GM21786 (cell line): ENCODE measurements around the gene PDGFA.

Experiments used
- ATAC-seq: cut with Tn5 transposase; IDR thresholded peaks from one replicate; pipeline ENCODE4 v1.9.1; 2021; ENCODE audit not compliant: unreplicated experiment

Gene PDGFA

DNA sequence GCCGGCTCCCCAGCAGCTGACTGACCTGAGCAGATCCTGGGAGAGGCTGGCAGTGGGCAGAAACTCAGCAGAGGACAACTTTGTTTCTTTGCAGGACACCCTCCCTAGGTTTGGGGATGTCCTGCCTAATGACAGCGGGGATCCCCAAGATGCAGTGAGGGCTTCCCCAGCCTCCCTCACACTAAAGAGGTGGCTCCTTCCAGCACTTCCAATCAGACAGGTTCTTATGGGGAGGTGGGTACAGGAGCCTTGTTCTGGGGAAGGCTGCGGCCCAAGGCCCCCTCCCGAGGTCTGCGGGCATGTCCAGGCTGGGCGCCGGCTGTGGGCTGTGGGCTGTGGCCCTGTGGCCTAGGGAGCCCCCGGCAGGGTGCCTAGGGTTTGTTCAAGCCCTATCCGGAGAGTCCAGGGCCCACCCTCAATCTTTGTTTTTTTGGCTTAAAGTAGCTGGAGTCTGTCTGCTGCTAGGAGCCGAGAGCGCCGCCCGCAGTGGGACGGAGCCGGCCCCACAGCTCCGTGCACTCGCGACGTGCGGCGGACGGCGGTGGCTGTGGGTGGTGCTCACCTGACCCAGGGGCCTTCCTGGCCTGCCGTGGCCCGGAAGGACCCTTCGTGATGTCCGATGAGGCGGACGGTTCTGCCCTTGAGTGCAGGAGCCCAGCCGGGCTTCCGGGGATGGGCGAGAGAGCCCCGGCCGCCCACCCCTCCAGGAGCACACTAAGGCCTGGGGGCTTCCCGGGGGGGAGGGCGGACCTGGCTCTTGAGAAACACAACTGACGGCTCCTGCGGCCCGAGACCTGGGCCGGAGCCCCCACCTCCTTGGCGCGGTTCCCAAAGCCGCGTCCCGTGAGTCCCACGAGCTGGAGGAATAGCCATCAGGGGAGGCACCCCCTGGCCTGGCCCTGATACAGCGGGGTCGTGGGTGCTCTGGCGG lies 57.2 kb downstream of the PDGFA start:
- no peak for ATAC-seq

DNA sequence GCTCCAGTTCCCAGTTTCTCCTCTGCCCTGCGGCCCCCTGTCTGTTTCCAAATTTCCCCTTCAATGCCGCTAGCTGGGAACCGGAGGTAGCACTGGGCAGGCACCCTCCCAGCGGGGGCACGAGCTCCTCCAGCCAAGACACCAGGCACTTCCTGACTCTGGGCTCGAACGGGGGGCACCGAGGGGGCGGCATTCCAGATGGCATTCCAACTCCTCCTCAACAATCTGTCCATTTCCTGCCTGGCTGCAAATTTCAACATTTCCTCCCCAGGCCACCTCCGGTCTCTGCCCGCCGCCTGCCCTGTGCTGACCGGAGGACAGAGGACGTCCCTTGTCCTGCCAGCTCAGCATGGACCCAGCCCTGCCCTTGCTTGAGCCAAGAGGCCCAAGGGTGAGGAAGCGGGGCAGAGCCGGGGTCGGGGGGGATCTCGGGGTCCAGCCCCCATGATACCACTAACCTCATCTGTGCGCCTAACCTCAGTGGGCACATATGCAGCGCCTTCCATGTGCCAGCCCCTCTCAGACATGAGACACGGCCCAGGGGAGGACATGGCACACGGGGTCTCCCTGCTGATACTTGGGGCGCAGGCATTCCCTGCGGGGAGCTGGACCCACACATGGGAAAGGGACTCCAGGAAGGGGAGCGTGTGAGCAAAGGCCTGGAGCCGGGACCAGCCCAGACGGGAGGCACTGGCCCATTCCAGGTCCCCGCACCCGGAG lies 58.0 kb downstream of the PDGFA start:
- no peak for ATAC-seq

DNA sequence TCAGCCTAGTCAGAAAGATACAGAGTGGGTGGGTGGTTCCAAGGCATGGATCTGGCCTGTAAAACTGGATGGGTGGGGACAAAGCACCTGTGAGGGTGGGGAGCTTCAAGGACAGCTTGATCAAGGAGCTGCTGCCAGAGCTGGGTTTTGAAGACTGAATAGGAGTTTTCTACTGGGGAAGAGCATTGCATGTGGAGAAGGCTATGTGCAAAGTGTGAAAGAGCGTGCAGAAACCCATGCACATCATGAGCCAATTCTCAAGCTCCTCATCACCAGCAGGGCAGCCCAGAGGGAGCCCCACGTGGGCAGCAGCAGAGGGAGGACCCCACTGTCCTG lies 58.6 kb downstream of the PDGFA start:
- ATAC-seq, result no peak

DNA sequence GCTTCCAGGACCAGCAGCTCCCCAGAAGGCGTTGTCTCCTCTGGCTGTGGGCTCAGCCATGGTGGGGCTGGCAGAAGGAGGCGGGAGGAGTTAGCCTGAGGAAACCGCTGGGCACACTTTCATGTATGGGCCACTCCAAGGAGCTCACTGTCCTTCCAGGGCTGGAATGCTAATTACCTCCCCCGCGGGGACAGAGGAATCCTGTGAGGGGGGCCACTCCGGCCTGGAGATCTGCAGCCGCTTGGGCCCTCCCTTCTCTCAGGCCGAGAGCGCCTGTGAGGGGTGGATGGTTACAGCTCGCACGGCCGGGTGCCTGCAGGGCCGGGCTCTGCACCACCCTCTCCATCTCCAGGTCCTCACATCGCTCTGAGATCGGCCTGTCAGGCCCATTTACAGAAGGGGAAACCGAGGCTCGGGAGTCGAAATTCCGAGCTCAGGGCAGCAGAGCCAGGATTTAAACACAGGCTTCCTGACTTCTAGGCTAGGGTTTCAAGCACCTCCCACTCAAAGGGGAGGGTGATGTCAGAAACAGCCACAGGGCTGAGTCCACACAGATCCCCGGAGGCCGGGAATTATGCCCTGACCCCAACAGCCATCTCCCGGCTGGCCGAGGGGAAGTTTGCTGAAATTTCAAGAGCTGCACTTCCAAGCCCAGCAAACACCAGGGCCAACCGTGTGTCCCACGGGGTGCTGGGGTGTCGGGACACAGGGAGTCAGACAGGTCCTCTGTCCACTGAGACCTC lies 59.1 kb downstream of the PDGFA start:
- no peak for ATAC-seq

- no peak for ATAC-seq
Observed at GRCh38 chr7:459584-460373, 59.9 kb downstream of the PDGFA start.

DNA sequence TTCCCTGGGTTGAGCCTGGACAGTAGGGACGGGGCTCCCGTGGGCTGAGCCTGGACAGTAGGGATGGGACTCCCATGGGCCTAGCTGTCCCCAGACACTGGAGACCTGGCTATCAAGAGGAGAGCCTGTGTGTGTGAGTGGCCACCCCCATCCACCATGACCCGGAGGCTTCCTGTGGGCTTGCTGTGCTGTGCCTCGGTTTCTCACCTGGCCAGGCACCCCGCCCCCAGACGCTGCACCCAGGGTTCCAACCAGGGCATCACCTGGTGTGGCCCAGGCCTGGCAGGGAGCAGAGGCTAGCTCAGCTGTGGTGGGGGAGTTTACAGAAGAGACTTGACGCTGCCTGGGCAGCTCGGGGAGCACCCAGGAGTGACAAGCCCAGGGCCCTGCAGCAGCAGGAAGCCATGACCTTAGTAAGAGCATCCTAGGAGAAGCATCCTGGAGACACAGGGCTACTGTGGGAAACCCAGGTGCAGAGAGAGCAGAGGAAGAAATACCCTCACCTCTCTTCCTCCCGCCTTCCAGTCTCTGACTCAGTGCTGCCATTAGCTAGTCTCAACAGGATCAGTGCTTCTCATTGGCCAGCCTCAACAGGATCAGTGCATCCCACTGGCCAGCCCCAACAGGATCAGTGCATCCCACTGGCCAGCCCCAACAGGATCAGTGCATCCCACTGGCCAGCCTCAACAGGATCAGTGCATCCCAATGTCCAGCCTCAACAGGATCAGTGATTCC lies 61.0 kb downstream of the PDGFA start:
- ATAC-seq, result no peak

- no peak for ATAC-seq
Observed at GRCh38 chr7:457814-458510, 61.7 kb downstream of the PDGFA start.

- no peak for ATAC-seq
Observed at GRCh38 chr7:455110-455928, 64.3 kb downstream of the PDGFA start.

DNA sequence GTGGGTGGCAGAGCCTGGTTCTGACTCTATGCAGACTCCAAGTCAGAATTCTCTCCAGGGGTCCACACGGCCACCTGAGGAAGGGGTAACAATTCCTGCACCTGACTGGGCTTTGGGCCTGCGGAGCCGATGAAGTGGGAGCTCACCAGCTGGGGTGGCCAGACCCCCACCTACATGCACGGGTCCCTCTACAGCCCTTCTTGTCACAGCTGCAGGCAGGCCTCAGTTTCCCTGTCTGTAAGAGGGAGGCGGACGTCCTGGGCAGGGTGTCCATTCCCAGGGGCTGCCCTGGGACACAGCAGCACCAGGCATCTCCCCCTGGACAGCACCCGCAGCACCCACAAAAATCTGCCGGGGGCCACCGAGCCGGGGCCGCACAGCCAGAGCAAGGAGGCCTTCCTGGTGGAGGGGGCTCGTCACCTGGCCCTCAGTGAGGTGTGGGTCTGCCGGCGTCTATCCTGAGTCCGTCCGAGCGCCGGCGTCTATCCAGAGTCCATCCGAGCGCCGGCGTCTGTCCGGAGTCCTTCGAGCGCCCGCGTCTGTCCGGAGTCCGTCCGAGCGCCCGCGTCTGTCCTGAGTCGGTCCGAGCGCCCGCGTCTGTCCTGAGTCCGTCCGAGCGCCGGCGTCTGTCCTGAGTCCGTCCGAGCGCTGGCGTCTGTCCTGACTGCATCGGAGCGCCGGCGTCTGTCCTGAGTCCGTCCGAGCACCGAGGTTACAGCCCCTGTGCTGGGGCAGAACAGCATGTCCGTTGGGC lies 65.1 kb downstream of the PDGFA start:
- no peak for ATAC-seq

DNA sequence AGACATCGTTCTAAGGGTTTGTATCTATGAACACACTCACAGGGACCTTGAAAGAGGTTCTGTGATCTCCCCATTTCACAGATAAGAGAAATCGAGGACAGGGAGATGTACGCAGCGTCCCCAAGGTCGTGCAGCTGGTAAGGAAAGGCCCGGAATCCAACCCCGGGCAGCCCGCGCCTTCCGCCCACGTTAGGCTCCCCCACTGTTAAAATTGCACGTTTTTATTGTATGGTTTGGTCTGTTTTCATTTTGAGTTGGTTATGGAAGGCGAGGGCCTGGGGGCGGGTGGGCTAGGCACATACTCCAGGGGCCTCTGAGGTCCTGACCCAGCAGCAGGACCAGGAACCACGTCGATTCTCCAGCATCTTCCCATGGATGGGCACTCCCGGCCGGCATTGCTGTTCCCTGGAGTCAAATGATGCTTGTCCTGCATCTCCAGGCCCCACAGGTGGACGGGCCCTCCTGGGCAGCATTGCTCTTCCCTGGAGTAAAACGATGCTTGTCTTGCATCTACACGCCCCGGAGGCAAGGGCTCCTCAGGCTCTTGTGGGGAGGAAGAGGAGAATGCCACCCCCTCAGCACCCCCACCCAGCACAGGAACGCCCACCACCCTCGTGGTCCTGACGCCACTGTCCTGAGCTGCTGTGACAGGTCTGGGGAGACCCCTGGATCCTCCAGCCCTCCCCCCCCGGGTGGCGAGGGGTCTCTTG lies 65.9 kb downstream of the PDGFA start:
- ATAC-seq, result no peak

DNA sequence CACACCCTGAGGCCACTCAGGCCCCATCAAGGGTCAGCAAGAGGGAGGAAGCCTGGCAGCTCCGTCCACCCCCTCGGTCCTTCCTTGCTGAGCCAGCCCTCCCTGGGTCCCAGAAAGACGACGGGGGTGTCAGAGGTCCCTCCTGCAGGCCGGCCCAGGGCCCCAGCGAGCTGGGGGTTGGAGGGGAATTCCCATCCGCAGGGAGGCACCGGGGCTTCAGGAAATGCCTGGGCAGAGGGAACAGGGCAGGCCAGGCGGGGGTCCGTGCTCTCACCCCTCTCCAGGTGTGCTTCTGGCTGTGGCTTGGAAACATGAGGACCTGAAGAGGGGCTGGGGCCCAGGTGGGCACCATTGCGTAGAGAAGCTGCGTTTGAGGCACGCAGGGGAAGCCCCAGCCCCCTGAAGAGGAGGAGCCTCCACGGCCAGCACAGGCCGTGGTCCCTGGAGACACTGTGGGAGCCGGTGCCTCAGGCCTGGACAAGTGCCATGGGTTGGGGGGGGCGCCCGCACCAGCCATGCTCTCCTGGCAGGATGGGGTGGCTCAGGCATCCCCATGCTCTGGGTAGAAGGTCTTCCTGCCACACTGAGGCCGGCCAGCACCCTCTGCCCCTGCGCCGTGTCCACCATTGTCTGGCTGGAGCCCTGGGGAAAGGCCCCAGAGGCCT lies 66.7 kb downstream of the PDGFA start:
- no peak for ATAC-seq

DNA sequence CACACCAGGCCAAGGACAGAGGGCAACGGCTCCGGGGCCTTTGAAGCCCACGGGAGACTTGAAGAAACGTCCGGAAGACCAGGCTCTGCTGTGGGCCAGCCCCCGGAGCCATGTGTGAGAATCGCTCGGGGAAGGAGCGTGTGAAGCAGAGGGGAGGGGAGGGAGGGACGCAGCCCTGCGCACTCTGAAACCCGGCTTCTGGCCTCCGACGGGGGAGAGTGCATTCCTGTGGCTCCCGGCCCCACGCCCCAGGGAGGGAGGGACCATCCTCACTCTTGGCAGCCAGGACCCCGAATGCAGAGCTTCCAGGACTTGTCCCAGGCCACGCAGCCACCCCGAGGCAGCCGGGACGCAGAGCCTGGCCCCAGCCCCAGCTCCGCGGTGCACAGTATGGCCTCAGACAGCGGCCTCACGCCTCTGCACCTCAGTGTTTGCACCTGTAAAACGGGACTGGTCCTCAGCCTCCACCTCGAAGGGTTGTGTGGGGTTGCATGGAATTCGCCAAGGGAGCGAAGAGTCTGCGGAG lies 67.4 kb downstream of the PDGFA start:
- ATAC-seq, result no peak

DNA sequence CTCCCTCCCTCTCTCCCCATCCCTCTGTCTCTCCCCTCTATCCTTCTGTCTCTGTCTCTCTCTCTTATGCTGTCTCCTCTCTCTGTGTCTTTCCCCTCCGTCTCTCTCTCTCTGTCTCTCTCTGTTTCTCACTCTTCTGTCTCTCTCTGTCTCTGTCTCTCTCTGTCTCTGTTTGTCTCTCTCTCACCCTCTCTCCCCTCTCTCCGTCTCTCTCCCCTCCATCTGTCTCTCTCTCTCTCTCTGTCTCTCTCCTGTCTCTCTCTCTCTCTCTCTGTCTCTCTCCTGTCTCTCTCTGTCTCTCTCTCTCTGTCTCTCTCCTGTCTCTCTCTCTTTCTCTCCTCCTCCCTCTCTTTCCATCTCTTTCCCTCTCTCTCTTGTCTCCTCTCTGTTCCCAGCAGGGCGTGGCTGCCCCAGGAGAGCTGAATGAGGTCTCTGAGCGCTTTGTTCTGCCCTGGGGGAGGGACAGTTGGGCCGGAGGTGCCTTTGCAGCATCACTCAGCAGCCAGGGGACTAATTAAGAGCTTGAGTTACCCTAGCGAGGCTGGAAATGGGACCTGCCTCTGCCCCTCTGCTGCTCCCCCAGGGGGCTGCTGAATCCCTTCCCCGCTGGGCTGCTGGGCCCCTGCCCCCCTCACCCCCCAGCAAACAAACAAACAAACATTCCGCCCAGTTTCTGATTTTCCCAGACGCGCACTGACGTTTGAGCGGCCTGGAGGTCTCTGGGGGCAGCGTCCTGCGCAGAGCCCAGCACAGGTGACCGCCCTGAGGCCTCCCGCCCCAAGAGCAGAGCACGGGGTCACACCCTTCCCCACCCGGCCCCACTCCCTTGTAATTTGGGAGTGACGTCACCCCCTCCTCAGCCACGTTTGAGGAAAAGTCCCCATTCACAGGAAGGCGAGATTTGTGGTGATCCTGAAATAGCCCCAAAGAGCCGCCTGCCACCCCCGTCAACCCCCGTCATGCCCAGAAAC lies 68.1 kb downstream of the PDGFA start:
- ATAC-seq, result no peak

DNA sequence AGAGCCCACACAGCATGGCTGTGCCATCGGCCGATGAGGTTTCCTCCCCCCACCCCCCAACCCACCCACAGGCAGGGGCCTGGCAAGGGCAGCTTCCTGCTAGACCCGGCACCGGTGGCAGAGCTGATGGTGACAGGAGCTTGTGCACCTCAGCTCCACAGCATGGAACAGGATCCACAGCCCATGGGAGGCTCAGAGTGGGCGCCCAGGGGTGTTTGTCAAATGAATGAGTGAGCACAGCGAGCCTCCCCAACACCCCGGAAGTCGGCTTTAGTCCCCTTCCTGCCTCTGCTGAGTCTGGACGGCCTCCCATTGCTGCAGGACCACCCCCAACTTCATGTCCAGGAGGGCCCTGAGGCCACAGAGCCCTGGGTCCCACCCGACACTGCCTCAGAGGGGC lies 68.9 kb downstream of the PDGFA start:
- no peak for ATAC-seq

GRCh38 chr7:450036-450435 lies 69.6 kb downstream of the PDGFA start:
- no peak for ATAC-seq
